GM19397 (cell line): ENCODE results near the gene CENPS.

Experiments
- ATAC-seq: cut with Tn5 transposase; IDR thresholded peaks from one replicate; pipeline ENCODE4 v1.9.1; 2021; ENCODE audit warnings: mild to moderate bottlenecking, moderate library complexity; ENCODE audit not compliant: unreplicated experiment

Gene CENPS

DNA sequence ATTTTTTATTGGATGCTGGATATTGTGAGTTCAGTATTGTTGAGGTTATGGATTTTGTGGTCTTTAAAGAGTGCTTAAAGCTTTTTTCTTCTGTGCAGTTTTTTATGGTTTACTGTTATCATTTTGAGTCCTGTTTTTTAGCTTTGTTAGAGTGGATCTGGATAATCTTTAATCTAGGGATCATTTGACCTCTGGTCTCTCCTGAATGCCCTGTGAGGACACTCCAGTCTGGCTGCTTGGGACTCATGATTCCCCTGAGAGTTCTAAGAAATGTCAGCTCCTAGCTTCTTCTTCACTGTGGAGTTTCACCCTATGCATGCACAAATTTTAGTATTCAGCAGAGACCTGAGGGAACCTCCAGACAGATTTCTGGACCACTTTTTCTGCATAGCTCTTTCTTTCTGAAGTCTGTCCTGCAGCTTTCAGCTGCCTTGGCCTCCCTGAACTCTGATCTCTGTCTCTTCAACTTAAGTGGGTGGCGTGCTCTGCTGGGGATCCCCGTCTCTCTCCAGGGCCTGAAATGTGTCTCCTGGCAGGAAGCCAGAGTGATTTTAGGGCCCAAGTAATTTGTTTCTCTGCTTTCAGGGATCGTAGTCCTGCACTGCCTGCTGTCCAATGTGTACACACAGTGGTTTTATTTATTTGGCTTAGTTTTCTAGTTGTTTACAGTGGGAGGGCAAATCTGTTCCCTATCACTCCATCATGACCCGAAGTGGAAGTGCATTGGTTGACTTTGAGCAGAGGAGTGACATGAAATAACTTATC, 59.2 kb downstream of the CENPS start:
- no peak for ATAC-seq

DNA sequence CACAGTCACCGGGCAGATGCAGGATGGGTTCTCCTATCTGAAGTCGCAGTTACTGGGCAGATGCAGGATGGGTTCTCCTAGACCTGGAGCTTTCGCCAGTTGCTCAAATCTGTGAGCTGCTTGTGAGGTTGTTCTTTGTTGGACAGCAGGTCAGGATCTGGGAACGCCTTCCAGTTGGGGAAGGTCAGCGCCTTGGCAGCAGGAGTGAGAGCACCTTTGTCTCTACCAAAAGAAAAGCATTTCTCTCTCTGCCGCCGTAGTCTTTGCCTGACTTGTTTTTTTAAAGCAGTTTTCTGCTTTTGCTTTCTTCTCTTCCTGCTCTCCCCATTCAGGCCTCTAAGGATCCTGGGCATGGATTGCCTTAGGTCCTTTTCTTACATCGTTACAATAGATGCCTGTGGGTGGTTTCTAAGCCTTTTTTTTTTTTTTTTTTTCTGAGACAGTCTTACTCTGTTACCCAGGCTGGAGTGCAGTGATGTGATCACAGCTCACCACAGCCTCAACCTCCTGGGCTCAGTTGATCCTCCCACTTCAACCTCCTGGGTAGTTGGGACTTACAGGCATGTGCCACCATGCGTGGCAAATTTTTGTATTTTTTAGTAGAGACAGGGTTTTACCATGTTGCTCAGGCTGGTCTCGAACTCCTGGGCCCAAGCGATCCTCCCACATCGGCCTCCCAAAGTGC, 60.2 kb downstream of the CENPS start:
- no peak for ATAC-seq
